Stimulated activated CD4-positive, alpha-beta T cell treated with anti-CD3 and anti-CD28 coated beads, TNF-alpha, amount 100 ng/mL, for 24 hours (primary cell): ENCODE measurements around the gene NAGLU.
"Not testable (repeated sequence)": the region's sequence is repeated elsewhere in the genome, so short reads cannot be mapped to it uniquely, and the experiment has no call there.

ENCODE experiments used
- DNase-seq, 3 experiments: peaks; one replicate each; pipeline ENCODE4 v3.0.0-alpha.2; 2020; ENCODE audit warnings: low read depth in 3 of 3

Gene NAGLU

DNA sequence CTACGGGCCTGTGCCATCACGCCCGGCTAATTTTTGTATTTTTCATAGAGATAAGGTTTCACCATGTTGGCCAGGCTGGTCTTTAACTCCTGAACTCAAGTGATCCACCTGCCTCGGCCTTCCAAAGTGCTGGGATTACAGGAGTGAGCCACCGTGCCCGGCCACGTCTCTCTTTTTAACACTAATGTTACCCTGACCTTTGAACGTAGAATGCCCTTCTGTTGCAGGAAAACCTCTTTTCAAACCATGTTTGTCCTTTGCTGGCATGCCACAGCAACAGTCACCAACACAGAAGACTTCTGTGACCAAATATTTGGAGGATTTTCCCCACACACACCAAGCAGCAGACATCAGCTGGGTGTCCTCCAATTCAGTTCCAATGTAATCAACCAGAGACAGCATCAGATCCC lies 8.8 kb downstream of the NAGLU start:
- no peak for DNase-seq

GRCh38 chr17:42545755-42546505 lies 9.9 kb downstream of the NAGLU start:
- DNase-seq = not testable (repeated sequence)

- no peak for DNase-seq
Measured at GRCh38 chr17:42547001-42547461, 11.0 kb downstream of the NAGLU start.

DNA sequence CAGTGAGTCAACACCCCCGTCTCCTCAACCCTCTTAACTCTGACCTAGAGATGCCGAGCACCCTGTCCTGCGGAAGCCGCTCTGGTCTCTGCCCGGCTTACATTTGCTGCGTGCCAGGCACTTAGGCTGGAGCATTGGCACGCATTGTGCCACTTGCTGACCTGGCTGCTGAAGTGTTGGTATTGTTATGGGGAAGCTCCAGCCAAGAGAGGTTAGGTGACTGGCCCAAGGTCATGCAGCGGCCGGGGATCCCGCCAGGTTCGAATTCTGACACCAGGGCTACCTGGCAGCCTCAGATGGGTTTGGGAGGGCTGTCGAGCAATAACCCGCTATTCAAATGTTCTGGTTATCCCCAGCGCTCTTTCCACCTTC lies 11.6 kb downstream of the NAGLU start:
- no peak for DNase-seq

DNA sequence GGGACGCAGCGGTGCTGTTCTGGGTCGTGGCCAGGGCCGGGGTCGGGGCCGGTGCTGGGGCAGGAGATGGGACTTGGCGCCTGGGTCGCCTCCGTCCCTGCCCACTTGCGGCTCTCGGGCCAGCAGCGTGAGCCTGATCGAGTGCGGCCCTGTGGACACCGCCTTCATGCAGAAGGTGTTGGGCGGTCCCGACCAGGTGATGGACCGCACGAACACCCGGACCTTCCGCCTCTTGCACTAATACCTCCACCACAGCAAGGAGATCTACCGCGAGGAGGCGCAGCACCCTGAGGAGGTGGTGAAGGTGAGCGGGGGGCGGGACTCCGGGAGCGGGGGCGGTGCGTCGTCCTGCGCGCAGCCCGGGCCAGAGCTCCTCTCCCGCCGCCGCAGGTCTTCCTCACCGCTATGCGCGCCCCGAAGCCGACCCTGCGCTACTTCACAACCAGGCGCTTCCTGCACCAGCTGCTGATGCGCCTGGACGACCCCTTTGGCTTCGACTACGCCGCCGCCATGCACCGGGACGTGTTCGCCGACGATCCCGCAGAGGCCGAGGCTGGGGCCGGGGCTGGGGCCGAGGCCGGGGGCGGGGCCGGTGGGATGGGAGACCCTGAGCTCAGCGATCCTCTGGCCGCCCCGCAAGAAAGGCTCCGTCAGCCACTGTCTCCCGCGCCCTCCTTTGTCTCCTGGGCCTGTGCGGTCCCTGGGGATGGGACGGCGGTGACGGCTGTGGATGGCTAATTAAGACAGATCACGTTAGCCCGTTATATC lies 12.2 kb downstream of the NAGLU start:
- peak; percentile 47 to 82 (median 55) for DNase-seq

DNA sequence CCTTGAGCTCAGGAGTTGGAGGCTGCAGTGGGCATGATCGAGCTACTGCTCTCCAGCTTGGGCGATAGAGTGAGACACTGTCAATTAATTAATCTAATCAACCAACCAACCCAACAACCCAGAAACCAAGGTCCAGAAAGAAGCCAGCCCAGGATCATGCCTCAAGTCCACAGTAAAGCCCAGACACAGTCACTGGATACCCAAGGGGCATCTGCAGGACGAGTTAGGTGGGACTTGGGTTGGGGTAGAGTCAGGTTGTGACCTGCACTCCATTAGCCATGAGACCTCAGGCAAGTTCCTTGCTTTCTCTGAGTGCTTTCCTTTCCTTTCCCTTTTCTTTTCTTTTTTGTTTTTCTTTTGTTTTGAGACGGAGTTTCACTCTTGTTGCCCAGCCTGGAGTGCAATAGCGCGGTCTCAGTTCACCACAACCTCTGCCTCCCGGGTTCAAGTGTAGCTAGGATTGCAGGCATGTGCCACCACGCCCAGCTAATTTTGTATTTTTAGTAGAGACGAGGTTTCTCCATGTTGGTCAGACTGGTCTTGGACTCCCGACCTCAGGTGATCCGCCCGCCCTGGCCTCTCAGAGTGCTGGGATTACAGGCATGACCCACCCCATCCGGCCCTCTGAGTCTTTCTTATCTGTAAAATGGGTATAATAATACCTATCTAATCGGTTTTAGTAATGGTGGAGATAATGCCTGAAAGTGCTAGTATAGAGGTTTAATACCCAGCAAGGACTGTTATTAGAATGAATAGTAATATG lies 13.1 kb downstream of the NAGLU start:
- DNase-seq = no peak

DNA sequence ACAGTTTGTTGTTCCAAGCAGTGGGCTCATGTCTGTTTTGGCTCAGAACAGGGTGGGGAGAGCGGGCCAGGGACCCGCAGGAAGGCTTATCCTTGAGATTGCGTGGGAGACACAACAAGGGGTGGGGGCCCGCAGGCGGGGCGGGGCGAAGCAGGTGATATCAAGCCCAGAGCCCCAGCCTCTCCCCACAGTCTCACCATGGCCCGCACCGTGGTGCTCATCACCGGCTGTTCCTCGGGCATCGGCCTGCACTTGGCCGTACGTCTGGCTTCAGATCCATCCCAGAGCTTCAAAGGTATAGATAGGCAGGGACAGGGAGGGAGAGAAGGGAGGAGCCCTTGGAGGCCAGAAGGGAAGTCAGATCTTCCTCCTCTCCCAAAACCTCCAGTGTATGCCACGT lies 16.7 kb downstream of the NAGLU start, which contains the start of gene HSD17B1:
Gene HSD17B1 (plus strand): TSS at position 188 of the 400 bp plus-strand sequence. CDS start 11 bp downstream, at position 199.
- not testable (repeated sequence) for DNase-seq

GRCh38 chr17:42553161-42553818 lies 17.2 kb downstream of the NAGLU start:
- no peak for DNase-seq

- no peak for DNase-seq
Measured at GRCh38 chr17:42553866-42554249, 17.8 kb downstream of the NAGLU start.

GRCh38 chr17:42554250-42555121 lies 18.4 kb downstream of the NAGLU start:
- peak; percentile 46 to 79 (median 54) for DNase-seq

GRCh38 chr17:42555122-42555622 lies 19.1 kb downstream of the NAGLU start:
- DNase-seq = no peak

DNA sequence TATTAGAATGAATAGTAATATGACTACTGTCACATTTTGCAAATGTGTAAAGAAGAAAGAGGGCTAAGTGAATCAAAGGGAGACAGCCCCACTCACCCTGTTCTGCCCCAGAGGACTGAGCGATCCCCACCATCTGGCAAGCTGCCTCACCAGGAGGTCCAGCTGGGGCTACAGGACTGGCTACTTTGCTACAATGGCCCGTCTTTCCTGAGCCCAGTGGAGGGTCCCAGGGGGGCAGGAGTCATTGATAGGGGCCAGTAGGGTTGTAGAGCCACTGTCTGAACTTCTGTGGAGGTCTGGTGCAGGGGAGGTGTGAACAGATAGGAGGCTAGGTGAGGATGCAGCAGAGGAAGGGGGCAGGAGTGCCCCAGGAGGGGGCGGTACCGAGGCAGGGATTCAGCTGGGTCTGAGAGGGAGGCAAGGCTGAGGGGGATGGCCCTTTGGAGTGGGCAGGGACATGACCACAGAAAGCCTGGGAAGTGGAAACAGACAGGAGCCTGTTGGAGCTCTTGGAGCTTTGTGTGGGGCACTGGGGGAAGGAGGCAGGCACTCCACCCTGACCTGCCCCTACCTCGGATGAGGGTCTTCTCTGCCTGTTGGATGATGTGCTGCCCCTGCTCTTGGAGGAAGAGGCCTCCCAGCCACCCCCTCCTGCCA lies 20.0 kb downstream of the NAGLU start:
- not testable (repeated sequence) for DNase-seq

DNA sequence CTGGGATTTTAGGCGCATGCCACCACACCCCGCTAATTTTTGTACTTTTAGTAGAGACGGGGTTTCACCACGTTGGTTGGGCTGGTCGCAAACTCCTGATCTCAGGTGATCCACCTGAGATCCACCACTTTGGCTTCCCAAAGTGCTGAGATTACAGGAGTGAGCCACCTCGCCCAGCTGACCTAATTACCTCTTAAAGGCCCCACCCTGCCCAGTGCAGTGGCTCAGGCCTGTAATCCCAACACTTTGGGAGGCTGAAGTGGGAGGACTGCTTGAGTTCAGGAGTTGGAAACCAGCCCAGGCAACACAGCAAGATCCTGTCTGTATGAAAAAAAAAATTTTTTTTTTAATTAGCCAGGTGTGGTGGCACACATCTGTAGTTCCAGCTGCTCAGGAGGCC lies 23.0 kb downstream of the NAGLU start:
- no peak for DNase-seq

GRCh38 chr17:42560246-42560645 lies 24.2 kb downstream of the NAGLU start:
- DNase-seq = no peak

- DNase-seq = peak; percentile 86 to 92 (median 89)
Measured at GRCh38 chr17:42561897-42562387, 25.9 kb downstream of the NAGLU start, which contains the start of gene COASY. TSS of gene COASY (plus strand) at chr17:42562148. CDS start at chr17:42562623, 475 bp downstream.

GRCh38 chr17:42562388-42563142 lies 26.5 kb downstream of the NAGLU start:
- DNase-seq = no peak

- no peak for DNase-seq
Measured at GRCh38 chr17:42563143-42563509, 27.1 kb downstream of the NAGLU start.

- no peak for DNase-seq
Measured at GRCh38 chr17:42563543-42563942, 27.5 kb downstream of the NAGLU start.

GRCh38 chr17:42563950-42564349 lies 27.9 kb downstream of the NAGLU start:
- DNase-seq = no peak
